Panc1 (cell line): ENCODE measurements around the gene PRTN3.

Experiments used
- POLR2AphosphoS5 ChIP-seq: IDR thresholded peaks from 2 replicates; pipeline ENCODE4 v1.6.1; 2012; ENCODE audit warnings: mild to moderate bottlenecking, low read depth, low read length, moderate library complexity
- SIN3A ChIP-seq: IDR thresholded peaks from 2 replicates; pipeline ENCODE4 v1.6.1; 2012; ENCODE audit warnings: low read depth, mild to moderate bottlenecking, low read length, moderate library complexity, borderline replicate concordance; ENCODE audit not compliant: insufficient read depth
- TF ChIP-seq, protein P1 (sequence below): fragments of 450-650 bp; IDR thresholded peaks from 2 replicates; pipeline ENCODE4 v1.5.1; 2017; ENCODE audit warnings: mild to moderate bottlenecking
- TF ChIP-seq, protein P2 (sequence below), 2 experiments: IDR thresholded peaks; 2 replicates each; pipeline ENCODE4 v1.6.1; 2011 to 2012; ENCODE audit warnings: low read depth in 2 of 2, control low read depth in 1 of 2, low read length in 1 of 2, mild to moderate bottlenecking in 1 of 2, moderate library complexity in 1 of 2; ENCODE audit not compliant: insufficient read depth in 1 of 2

DNA sequence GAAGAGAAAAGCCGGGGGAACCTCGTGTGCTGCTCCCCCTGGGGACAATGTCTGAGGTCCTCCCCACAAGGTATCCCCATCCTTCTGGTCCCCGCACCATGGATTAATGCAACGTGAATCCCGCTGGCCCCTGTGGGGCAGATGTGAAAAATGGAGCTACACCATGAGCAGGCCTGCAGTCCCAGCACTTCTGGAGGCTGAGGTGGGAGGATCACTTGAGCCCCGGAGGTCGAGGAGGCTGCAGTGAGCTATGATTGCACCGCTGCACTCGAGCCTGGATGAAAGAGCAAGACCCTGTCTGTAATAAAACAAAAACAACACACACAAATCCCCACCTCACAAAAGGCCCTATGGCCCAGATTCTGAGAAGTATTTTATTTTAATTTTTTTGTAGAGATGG, 17.5 kb downstream of the PRTN3 start:
- TF ChIP-seq, protein P1, sequence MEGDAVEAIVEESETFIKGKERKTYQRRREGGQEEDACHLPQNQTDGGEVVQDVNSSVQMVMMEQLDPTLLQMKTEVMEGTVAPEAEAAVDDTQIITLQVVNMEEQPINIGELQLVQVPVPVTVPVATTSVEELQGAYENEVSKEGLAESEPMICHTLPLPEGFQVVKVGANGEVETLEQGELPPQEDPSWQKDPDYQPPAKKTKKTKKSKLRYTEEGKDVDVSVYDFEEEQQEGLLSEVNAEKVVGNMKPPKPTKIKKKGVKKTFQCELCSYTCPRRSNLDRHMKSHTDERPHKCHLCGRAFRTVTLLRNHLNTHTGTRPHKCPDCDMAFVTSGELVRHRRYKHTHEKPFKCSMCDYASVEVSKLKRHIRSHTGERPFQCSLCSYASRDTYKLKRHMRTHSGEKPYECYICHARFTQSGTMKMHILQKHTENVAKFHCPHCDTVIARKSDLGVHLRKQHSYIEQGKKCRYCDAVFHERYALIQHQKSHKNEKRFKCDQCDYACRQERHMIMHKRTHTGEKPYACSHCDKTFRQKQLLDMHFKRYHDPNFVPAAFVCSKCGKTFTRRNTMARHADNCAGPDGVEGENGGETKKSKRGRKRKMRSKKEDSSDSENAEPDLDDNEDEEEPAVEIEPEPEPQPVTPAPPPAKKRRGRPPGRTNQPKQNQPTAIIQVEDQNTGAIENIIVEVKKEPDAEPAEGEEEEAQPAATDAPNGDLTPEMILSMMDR, result no peak
- TF ChIP-seq POLR2AphosphoS5, result no peak
- TF ChIP-seq SIN3A, result no peak
- TF ChIP-seq, protein P2, sequence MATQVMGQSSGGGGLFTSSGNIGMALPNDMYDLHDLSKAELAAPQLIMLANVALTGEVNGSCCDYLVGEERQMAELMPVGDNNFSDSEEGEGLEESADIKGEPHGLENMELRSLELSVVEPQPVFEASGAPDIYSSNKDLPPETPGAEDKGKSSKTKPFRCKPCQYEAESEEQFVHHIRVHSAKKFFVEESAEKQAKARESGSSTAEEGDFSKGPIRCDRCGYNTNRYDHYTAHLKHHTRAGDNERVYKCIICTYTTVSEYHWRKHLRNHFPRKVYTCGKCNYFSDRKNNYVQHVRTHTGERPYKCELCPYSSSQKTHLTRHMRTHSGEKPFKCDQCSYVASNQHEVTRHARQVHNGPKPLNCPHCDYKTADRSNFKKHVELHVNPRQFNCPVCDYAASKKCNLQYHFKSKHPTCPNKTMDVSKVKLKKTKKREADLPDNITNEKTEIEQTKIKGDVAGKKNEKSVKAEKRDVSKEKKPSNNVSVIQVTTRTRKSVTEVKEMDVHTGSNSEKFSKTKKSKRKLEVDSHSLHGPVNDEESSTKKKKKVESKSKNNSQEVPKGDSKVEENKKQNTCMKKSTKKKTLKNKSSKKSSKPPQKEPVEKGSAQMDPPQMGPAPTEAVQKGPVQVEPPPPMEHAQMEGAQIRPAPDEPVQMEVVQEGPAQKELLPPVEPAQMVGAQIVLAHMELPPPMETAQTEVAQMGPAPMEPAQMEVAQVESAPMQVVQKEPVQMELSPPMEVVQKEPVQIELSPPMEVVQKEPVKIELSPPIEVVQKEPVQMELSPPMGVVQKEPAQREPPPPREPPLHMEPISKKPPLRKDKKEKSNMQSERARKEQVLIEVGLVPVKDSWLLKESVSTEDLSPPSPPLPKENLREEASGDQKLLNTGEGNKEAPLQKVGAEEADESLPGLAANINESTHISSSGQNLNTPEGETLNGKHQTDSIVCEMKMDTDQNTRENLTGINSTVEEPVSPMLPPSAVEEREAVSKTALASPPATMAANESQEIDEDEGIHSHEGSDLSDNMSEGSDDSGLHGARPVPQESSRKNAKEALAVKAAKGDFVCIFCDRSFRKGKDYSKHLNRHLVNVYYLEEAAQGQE (IDR thresholded peaks at IDR 0.05; ENCODE audit: insufficient read depth in 1 of 2, low read depth in 2 of 2, low read length in 1 of 2), result no peak
